Measurements from ENCODE around the gene SIK2.

SIK2 gene

GRCh38 chr11:111745719-111746504 lies 143.7 kb downstream of the SIK2 start:
- H3K4me3 ChIP-seq (ENCODE audit: low read depth, low read length), result no peak overlapping the region
- TF ChIP-seq, protein P1, sequence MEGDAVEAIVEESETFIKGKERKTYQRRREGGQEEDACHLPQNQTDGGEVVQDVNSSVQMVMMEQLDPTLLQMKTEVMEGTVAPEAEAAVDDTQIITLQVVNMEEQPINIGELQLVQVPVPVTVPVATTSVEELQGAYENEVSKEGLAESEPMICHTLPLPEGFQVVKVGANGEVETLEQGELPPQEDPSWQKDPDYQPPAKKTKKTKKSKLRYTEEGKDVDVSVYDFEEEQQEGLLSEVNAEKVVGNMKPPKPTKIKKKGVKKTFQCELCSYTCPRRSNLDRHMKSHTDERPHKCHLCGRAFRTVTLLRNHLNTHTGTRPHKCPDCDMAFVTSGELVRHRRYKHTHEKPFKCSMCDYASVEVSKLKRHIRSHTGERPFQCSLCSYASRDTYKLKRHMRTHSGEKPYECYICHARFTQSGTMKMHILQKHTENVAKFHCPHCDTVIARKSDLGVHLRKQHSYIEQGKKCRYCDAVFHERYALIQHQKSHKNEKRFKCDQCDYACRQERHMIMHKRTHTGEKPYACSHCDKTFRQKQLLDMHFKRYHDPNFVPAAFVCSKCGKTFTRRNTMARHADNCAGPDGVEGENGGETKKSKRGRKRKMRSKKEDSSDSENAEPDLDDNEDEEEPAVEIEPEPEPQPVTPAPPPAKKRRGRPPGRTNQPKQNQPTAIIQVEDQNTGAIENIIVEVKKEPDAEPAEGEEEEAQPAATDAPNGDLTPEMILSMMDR (IDR thresholded peaks at IDR 0.05; ENCODE audit: low read depth, low read length), result no peak
- no peak for DNase-seq (ENCODE audit: low read depth, low spot score)
- in situ Hi-C loops (cut with HindIII; ENCODE audit: low sequenced_read_pairs), result no loop called here

DNA sequence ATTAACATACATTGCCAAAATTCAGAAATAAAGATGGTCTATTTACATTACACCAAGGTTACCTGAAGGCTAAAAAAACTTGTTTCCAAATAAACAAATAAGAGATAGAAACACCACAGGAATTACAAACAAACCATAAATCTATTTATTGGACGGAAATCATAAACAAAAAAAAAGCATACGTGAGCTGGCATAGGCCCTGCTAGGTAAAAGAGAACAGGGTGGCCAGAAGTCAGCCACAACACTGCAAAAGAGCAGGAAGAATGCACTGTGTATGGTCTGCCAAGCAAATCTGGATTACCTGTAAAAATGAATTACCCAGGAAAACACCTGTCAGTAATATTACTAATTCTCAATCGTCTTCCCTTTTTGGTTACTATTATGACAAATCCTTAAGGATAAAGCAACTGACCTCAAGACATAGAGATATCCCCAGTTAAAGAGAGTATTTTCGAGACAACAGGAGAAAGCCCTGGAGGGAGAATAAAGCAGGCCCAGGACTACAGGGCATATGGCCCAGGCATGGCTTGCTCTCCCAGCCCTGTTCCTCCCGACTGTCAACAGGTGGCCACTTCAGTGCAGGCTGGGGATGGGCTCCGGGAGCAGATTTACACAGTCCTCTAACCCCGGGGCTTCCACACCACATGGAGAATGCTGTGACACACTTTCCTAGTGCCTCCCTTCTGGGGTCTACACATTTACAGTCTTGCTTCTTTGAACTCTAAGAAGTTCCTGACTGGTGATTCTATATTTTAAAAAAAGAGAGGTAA lies 146.0 kb downstream of the SIK2 start:
- in situ Hi-C loops (cut with HindIII; ENCODE audit: low sequenced_read_pairs), result no loop called here
- no peak for DNase-seq (ENCODE audit: low read depth, low spot score)
- TF ChIP-seq, protein P1 (IDR thresholded peaks at IDR 0.05; ENCODE audit: low read depth, low read length), result no peak
- H3K4me3 ChIP-seq (ENCODE audit: low read depth, low read length), result no peak overlapping the region

DNA sequence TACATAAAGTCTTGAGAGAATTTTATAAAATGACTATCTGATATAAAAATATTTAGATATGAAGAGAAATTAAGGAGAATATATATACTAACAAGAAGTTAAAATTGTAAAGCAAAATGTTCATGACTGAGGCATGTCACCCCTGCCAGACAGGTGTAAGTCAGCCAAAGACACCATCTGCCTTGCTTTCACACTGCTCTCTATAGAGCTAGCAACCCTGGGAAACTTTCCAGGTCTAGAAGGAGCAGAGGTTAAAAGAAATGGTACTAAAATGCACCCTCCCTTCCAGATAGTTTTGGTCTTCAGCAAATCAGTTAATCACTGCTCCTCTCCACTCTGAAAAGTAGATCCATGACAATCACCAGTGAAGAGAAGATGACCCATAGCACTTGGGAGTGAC lies 147.4 kb downstream of the SIK2 start:
- TF ChIP-seq, protein P1 (IDR thresholded peaks at IDR 0.05; ENCODE audit: low read depth, low read length), result no peak
- no peak overlapping the region for H3K4me3 ChIP-seq (ENCODE audit: low read depth, low read length)
- DNase-seq (ENCODE audit: low read depth, low spot score), result no peak
- in situ Hi-C loops (cut with HindIII; ENCODE audit: low sequenced_read_pairs), result no loop called here

GRCh38 chr11:111756097-111756496 lies 153.8 kb downstream of the SIK2 start:
- no peak for DNase-seq (ENCODE audit: low read depth, low spot score)
- TF ChIP-seq, protein P1 (IDR thresholded peaks at IDR 0.05; ENCODE audit: low read depth, low read length), result no peak
- no peak overlapping the region for H3K4me3 ChIP-seq (ENCODE audit: low read depth, low read length)
- in situ Hi-C loops (cut with HindIII; ENCODE audit: low sequenced_read_pairs), result no loop called here

DNA sequence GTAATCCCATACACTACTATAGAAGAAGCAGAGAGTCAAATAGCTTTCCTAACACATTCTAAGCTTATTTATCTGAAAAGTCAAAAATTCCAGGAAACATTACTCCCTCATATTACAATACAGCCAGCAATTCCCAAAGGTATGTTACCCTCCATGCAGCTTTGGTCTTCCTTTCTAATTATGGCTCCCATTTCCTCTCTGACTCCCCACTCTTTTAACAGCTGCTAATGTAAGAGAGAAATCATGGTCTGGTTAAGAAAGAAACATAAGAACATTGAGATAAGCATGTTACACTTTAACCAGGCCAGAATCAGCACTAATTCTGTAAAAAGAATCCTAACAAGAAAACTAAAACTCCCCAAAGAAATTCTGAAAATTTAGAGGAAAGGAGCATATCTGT lies 157.1 kb downstream of the SIK2 start:
- H3K4me3 ChIP-seq (ENCODE audit: low read depth, low read length), result no peak overlapping the region
- in situ Hi-C loops (cut with HindIII; ENCODE audit: low sequenced_read_pairs), result no loop called here
- TF ChIP-seq, protein P1 (IDR thresholded peaks at IDR 0.05; ENCODE audit: low read depth, low read length), result no peak
- no peak for DNase-seq (ENCODE audit: low read depth, low spot score)

- in situ Hi-C loops (cut with HindIII; ENCODE audit: low sequenced_read_pairs), result no loop called here
- TF ChIP-seq, protein P1 (IDR thresholded peaks at IDR 0.05; ENCODE audit: low read depth, low read length), result no peak
- no peak for DNase-seq (ENCODE audit: low read depth, low spot score)
- H3K4me3 ChIP-seq (ENCODE audit: low read depth, low read length), result no peak overlapping the region
These were observed 157.6 kb downstream of the SIK2 start for GRCh38 chr11:111759778-111760407.
